ENCODE data around the gene SYT8.

- TF ChIP-seq CTCF (IDR thresholded peaks at IDR 0.05) (no peak), POLR2A (IDR thresholded peaks at IDR 0.05) (no peak)
Observed at GRCh38 chr11:1812274-1812673, 22.5 kb upstream of the SYT8 start.

All from right lobe of liver (tissue), 4 donors.